A673 (cell line): ENCODE data around the gene HPS1.

ENCODE experiments used
- EZH2 ChIP-seq: fragments of 200-600 bp; sonication (generic); IDR thresholded peaks from 2 replicates; pipeline ENCODE4 v1.6.1; 2017; ENCODE audit warnings: borderline replicate concordance, low read depth, mild to moderate bottlenecking, mixed read lengths, antibody characterized with exemption, low read length; ENCODE audit not compliant: poor library complexity, severe bottlenecking
- TF ChIP-seq, protein P1 (sequence below): fragments of 300-800, 200-600 bp; sonication (generic); conservative IDR thresholded peaks from 2 replicates; pipeline ENCODE4 v1.5.1; 2017; ENCODE audit warnings: low read depth, mild to moderate bottlenecking, antibody characterized with exemption, low read length, moderate library complexity, mixed read lengths

DNA sequence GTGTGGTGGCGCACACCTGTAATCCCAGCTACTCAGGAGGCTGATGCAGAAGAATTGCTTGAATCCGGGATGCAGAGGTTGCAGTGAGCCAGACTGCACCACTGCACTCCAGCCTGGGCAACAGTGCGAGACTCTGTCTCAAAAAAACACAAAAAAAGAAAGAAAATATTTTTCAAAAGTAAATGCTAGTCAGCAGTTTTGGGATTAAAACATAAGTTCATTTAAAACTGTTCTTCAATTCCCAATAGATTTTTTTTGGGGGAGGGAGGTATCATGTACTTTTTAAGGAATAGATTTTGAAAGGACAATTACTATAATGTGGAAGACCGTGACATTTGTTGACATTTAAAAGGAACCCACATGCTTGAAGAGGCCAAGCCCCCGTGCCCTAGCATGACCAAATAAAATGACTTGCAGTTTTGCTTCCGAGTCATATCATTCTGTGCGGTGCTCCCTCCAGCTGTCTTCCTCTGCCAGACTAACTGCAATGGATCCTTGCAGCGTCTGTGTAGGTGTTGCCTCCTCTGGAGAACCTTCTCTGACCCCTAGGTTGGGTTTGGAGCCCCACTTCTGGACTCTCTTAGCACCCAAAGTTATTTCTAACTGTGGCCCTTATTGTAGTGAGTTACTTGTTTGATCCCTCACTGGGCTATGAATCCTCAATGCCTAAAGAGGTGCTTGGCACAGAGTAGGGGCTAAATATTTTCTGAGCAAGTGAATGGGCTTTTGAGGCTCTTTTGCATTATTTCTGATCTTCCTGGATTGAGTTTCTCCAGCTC lies 17.4 kb upstream of the HPS1 start:
- no peak for TF ChIP-seq EZH2
- TF ChIP-seq, protein P1, sequence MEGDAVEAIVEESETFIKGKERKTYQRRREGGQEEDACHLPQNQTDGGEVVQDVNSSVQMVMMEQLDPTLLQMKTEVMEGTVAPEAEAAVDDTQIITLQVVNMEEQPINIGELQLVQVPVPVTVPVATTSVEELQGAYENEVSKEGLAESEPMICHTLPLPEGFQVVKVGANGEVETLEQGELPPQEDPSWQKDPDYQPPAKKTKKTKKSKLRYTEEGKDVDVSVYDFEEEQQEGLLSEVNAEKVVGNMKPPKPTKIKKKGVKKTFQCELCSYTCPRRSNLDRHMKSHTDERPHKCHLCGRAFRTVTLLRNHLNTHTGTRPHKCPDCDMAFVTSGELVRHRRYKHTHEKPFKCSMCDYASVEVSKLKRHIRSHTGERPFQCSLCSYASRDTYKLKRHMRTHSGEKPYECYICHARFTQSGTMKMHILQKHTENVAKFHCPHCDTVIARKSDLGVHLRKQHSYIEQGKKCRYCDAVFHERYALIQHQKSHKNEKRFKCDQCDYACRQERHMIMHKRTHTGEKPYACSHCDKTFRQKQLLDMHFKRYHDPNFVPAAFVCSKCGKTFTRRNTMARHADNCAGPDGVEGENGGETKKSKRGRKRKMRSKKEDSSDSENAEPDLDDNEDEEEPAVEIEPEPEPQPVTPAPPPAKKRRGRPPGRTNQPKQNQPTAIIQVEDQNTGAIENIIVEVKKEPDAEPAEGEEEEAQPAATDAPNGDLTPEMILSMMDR: no peak
